Activated CD8-positive, alpha-beta T cell treated with anti-CD3 and anti-CD28 coated beads for 36 hours (primary cell): Measurements from ENCODE around the gene HS3ST6. TPM values are rescaled to one million over a fixed set of nuclear protein-coding genes. Genes with fewer than 3 reads are reported as not detected.

Source experiments
- ATAC-seq: fragments of 200-7000 bp; cut with Tn5 transposase; one replicate; pipeline ENCODE4 v1.10.0; 2021; ENCODE audit warnings: mild to moderate bottlenecking, moderate library complexity
- CTCF ChIA-PET: fragments of 350-600 bp; sonication (Branson Sonifier 250); formaldehyde crosslinking; loops from one replicate; lab custom pipeline; 2021; ENCODE audit warnings: antibody characterized with exemption; lab: Charles Lee
- POLR2A ChIA-PET: fragments of 350-600 bp; sonication (Branson Sonifier 250); formaldehyde crosslinking; loops from one replicate; lab custom pipeline; 2021; ENCODE audit warnings: antibody characterized with exemption; lab: Charles Lee
- DNase-seq: peaks from one replicate; pipeline ENCODE4 v3.0.0-alpha.2; 2020
- H3K27ac Mint-ChIP-seq: one replicate; pipeline ENCODE4 v1.8.0; 2021; ENCODE audit warnings: mild to moderate bottlenecking, mixed read lengths
- H3K27me3 Mint-ChIP-seq: one replicate; pipeline ENCODE4 v1.8.0; 2021; ENCODE audit warnings: mixed read lengths
- H3K36me3 Mint-ChIP-seq: one replicate; pipeline ENCODE4 v1.8.0; 2021; ENCODE audit warnings: low read depth, mixed read lengths
- H3K4me1 Mint-ChIP-seq: one replicate; pipeline ENCODE4 v1.8.0; 2021; ENCODE audit warnings: low read depth, mixed read lengths
- H3K4me3 Mint-ChIP-seq: one replicate; pipeline ENCODE4 v1.8.0; 2021; ENCODE audit warnings: mild to moderate bottlenecking, moderate library complexity, mixed read lengths
- H3K9me3 Mint-ChIP-seq: one replicate; pipeline ENCODE4 v1.8.0; 2021; ENCODE audit warnings: mixed read lengths
- intact Hi-C: fragments of 100-400 bp; cut with micrococcal nuclease; formaldehyde crosslinking; loops from one replicate; pipeline ENCODE4 v1.10.0; 2022
- total RNA-seq, 2 experiments: library from RNA; stranded (reverse); gene quantifications; one replicate each; pipeline ENCODE4 v1.2.3, GENCODE V29; 2021
- TF ChIP-seq, protein P1 (sequence below): fragments of 200-600 bp; IDR thresholded peaks from one replicate; pipeline ENCODE4 v1.8.0; 2022; ENCODE audit warnings: antibody characterized with exemption, mild to moderate bottlenecking

Gene HS3ST6
- total RNA-seq, 2 experiments from 2014 or later = not detected

DNA sequence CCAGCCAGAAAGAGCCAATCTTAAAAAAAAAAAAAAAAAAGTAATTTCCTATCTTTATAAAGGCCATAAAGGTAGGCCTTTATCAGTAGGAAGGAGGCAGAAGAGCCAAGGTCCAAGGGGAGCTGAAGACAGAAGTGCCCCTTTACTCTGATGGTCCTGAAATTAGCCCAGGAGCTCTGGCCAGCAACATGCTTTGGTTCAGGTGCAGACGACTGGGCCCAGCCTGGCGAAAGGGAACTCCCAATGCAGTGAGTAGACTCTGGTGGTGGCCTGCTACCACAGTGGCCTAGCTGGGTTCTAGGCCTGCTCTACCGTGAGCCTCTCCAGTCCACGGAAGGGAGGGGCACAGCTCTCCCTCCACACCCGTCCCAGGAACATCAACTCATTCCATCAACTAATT, 23.1 kb downstream of the HS3ST6 start:
- no peak overlapping the region for H3K27ac Mint-ChIP-seq
- TF ChIP-seq, protein P1, sequence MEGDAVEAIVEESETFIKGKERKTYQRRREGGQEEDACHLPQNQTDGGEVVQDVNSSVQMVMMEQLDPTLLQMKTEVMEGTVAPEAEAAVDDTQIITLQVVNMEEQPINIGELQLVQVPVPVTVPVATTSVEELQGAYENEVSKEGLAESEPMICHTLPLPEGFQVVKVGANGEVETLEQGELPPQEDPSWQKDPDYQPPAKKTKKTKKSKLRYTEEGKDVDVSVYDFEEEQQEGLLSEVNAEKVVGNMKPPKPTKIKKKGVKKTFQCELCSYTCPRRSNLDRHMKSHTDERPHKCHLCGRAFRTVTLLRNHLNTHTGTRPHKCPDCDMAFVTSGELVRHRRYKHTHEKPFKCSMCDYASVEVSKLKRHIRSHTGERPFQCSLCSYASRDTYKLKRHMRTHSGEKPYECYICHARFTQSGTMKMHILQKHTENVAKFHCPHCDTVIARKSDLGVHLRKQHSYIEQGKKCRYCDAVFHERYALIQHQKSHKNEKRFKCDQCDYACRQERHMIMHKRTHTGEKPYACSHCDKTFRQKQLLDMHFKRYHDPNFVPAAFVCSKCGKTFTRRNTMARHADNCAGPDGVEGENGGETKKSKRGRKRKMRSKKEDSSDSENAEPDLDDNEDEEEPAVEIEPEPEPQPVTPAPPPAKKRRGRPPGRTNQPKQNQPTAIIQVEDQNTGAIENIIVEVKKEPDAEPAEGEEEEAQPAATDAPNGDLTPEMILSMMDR = no peak
- no peaks in the 10 kb centered on the region for H3K27me3 Mint-ChIP-seq
- no peaks in the 10 kb centered on the region for H3K4me1 Mint-ChIP-seq
- no peaks in the 10 kb centered on the region for H3K36me3 Mint-ChIP-seq
- ATAC-seq (no peak), DNase-seq (no peak)
- H3K9me3 Mint-ChIP-seq = no peaks in the 10 kb centered on the region
- H3K4me3 Mint-ChIP-seq = no peak overlapping the region
- ChIA-PET POLR2A (no interaction called here), CTCF (interaction anchor here (1.0 kb wide), 1 partner anchor 26 kb away, joined by 3 read pairs; no protein-coding TSS in a partner anchor)
- intact Hi-C loops = no loop called here

DNA sequence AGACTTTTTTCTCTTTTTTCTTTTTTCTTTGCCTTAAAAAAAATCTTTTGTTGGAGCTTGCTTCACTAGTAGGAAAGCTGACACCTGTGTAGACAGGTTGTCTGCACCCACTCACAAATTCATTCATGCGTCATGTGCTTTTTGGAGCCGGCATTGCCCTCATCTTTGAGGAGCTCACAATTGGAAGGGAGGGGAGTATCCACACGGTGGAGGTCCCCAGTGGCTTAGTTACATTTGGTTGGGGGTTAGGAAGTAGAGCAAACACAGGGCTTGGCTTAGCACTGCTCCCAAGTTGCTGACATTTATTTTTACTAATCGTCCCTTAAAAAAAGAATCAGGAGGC, 27.5 kb downstream of the HS3ST6 start:
- Mint-ChIP-seq H3K27ac (no peak overlapping the region), H3K27me3 (peaks cover 2% of the 10 kb centered on the region), H3K36me3 (no peaks in the 10 kb centered on the region), H3K4me3 (no peak overlapping the region), H3K9me3 (no peaks in the 10 kb centered on the region), H3K4me1 (no peaks in the 10 kb centered on the region)
- DNase-seq (no peak), ATAC-seq (no peak)
- intact Hi-C loops = no loop called here
- POLR2A ChIA-PET = interaction anchor here (1.4 kb wide), 1 partner anchor 52 kb away, joined by 3 read pairs; no protein-coding TSS in a partner anchor
- CTCF ChIA-PET = interaction anchor here (1.3 kb wide), 1 partner anchor 26 kb away, joined by 4 read pairs; no protein-coding TSS in a partner anchor
- TF ChIP-seq, protein P1 = no peak

DNA sequence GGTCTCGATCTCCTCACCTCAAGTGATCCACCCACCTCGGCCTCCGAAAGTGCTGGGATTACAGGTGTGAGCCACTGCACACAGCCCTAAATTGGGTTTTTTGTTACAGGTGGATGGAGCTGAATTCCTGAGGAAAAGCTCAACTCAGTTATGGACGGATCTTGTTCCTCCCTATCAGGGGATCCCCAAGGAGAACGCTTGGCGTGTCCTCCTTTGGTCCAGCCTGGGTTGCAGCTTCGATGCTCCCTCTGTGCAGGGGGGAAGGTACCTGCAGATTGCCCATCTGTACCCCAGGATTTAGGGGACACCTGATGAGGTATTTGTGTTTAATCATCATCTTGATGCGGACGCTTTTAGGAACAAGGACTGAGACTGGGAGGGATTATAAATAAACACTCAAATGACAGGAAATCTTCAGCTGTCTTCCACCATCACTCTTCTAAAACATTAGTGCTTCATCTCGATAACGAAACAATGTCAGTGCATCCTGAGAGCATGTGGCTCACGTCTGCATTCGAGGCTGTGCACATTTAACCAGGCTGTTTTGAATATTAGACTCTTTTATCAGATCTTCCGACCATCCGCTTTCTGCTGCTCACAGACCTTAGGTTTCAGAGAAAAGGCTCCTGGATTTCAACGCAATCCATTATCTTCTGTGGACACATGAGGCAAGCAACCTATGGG, 28.0 kb downstream of the HS3ST6 start:
- H3K4me1 Mint-ChIP-seq = no peaks in the 10 kb centered on the region
- ATAC-seq (no peak), DNase-seq (no peak)
- ChIA-PET CTCF (interaction anchor here (1.3 kb wide), 1 partner anchor 25 kb away, joined by 4 read pairs; no protein-coding TSS in a partner anchor), POLR2A (interaction anchor here (1.4 kb wide), 1 partner anchor 52 kb away, joined by 3 read pairs; no protein-coding TSS in a partner anchor)
- no peak overlapping the region for H3K27ac Mint-ChIP-seq
- intact Hi-C loops = no loop called here
- no peak overlapping the region for H3K4me3 Mint-ChIP-seq
- TF ChIP-seq, protein P1 = no peak
- peaks cover 4% of the 10 kb centered on the region for H3K27me3 Mint-ChIP-seq
- H3K36me3 Mint-ChIP-seq = no peaks in the 10 kb centered on the region
- H3K9me3 Mint-ChIP-seq = no peaks in the 10 kb centered on the region

DNA sequence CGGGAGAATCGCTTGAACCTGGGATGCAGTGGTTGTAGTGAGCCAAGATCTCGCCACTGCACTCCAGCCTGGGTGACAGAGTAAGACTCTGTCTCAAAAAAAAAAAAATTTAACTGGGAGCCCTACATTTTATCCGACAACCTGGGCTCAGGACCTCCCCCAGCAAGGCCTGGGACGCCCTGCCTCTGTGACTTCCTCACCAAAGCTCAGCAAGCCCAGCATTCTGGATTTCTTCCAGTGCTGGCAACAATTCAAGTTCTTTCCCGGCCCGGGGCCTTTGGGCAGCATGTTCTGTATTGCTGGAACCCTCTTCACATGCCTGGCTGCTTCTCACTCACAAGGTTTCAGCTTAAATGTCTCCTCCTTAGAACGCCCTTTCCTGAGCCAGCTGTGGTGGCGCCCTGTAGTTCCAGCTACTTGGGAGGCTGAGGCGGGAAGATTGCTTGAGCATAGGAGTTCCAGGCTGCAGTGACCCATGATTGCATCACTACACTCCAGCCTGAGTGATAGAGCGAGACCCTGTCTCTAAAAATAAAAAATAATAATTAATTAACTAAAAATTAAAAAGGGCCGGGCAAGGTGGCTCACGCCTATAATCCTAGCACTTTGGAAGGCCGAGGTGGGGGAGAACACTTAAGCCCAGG, 30.4 kb downstream of the HS3ST6 start:
- CTCF ChIA-PET = no interaction called here
- H3K4me1 Mint-ChIP-seq = no peaks in the 10 kb centered on the region
- H3K9me3 Mint-ChIP-seq = no peaks in the 10 kb centered on the region
- POLR2A ChIA-PET = no interaction called here
- no peaks in the 10 kb centered on the region for H3K36me3 Mint-ChIP-seq
- TF ChIP-seq, protein P1 = no peak
- intact Hi-C loops = no loop called here
- no peak overlapping the region for H3K27ac Mint-ChIP-seq
- ATAC-seq (no peak), DNase-seq (no peak)
- H3K4me3 Mint-ChIP-seq = no peak overlapping the region
- H3K27me3 Mint-ChIP-seq = peaks cover 6% of the 10 kb centered on the region

DNA sequence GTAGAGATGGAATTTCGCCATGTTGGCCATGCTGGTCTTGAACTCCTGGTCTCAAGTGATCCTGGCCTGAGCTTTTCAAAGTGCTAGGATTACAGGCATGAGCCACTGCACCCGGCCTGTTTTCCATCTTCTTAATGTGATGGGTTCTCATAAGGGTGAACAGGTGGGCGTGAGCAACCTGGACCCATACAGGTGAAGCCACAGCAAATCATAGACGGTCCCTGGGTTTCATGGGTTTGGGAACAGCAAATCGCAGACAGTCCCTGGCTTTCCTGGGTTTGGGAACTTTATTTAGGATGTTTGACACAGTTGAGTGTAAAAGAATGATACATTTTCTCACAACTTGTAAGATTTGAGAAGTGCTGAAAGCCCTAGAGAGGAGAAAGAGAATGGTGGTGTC, 33.3 kb downstream of the HS3ST6 start:
- ATAC-seq (no peak), DNase-seq (no peak)
- Mint-ChIP-seq H3K27ac (no peak overlapping the region), H3K9me3 (no peaks in the 10 kb centered on the region), H3K36me3 (no peaks in the 10 kb centered on the region), H3K4me3 (no peak overlapping the region), H3K27me3 (peaks cover 6% of the 10 kb centered on the region), H3K4me1 (no peaks in the 10 kb centered on the region)
- ChIA-PET POLR2A (no interaction called here), CTCF (interaction anchor here (0.6 kb wide), 1 partner anchor 38 kb away, joined by 3 read pairs; no protein-coding TSS in a partner anchor)
- intact Hi-C loops = no loop called here
- TF ChIP-seq, protein P1 = no peak
